SK-N-MC (cell line): ENCODE data around the gene HNRNPH2.

ENCODE experiments used
- EZH2 ChIP-seq: fragments of 200-600 bp; sonication (generic); IDR thresholded peaks from one replicate; pipeline ENCODE4 v1.6.1; 2017; ENCODE audit warnings: antibody characterized with exemption
- POLR2AphosphoS5 ChIP-seq: IDR thresholded peaks from 2 replicates; pipeline ENCODE4 v1.6.1; 2012; ENCODE audit warnings: mild to moderate bottlenecking, low read depth, low read length, borderline replicate concordance

GRCh38 chrX:101462892-101463291 is 54.9 kb downstream of the HNRNPH2 start:
- TF ChIP-seq POLR2AphosphoS5 (no peak), EZH2 (no peak)
